GM10266 (cell line): ENCODE results near the gene F11R.

Source experiments
- DNase-seq: peaks from one replicate; pipeline ENCODE4 v3.0.0; 2012; ENCODE audit errors: extremely low spot score
- TF ChIP-seq, protein P1 (sequence below): IDR thresholded peaks from 2 replicates; pipeline ENCODE4 v1.5.1; 2012; ENCODE audit warnings: mild to moderate bottlenecking, low read depth; ENCODE audit not compliant: control insufficient read depth, insufficient read depth; ENCODE audit errors: missing control alignments

Gene F11R

DNA sequence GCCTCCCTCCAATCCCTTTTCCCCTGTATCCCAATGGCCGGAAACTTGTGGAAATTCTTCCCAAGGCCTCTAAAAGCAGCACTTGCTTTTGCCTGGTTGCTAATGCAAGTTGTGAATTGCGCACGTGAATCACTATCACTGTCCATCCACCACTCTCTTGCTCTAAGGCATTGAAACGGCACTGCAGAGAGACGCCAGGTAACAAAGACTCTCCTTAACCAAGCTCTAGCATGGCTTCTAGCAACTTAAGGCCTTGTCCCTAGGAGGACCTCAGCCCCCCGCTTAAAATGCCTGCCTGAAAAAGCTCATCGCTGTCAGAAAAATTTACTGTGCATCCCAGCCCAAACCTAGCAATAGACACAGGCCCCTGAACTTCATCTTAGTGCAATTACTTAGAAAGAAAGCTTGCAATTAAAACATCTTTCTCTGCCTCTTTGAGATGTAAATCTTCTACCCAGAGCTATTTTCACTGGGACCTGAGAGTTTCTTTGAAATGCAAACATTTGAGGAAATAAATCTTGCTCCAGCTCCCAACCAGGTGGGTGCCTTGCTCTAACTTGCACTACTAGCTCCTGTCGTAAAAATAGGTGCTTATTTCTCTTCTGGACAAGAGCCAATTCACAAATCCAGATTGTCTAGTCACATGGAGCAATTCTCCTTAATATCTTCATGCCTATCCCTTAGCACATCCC lies 33.4 kb downstream of the F11R start:
- no peak for DNase-seq
- TF ChIP-seq, protein P1, sequence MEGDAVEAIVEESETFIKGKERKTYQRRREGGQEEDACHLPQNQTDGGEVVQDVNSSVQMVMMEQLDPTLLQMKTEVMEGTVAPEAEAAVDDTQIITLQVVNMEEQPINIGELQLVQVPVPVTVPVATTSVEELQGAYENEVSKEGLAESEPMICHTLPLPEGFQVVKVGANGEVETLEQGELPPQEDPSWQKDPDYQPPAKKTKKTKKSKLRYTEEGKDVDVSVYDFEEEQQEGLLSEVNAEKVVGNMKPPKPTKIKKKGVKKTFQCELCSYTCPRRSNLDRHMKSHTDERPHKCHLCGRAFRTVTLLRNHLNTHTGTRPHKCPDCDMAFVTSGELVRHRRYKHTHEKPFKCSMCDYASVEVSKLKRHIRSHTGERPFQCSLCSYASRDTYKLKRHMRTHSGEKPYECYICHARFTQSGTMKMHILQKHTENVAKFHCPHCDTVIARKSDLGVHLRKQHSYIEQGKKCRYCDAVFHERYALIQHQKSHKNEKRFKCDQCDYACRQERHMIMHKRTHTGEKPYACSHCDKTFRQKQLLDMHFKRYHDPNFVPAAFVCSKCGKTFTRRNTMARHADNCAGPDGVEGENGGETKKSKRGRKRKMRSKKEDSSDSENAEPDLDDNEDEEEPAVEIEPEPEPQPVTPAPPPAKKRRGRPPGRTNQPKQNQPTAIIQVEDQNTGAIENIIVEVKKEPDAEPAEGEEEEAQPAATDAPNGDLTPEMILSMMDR: no peak

DNA sequence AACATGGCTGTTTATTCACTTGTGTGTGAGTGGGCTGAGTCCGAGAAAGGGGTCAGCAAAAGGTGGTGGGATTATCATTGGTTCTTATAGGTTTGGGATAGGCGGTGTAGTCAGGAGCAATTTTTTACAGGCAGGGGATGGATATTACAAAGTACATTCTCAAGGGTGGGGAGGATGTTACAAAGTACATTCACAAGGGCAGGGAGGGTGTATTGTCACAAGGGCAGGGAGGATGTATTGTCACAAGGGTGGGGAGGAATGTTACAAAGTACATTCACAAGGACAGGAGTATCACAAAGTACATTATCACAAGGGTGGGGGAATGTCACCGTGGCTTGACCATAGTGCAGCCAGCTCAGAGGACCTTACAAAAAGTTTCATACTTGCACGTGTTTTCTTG lies 35.2 kb downstream of the F11R start:
- no peak for DNase-seq
- TF ChIP-seq, protein P1: no peak

DNA sequence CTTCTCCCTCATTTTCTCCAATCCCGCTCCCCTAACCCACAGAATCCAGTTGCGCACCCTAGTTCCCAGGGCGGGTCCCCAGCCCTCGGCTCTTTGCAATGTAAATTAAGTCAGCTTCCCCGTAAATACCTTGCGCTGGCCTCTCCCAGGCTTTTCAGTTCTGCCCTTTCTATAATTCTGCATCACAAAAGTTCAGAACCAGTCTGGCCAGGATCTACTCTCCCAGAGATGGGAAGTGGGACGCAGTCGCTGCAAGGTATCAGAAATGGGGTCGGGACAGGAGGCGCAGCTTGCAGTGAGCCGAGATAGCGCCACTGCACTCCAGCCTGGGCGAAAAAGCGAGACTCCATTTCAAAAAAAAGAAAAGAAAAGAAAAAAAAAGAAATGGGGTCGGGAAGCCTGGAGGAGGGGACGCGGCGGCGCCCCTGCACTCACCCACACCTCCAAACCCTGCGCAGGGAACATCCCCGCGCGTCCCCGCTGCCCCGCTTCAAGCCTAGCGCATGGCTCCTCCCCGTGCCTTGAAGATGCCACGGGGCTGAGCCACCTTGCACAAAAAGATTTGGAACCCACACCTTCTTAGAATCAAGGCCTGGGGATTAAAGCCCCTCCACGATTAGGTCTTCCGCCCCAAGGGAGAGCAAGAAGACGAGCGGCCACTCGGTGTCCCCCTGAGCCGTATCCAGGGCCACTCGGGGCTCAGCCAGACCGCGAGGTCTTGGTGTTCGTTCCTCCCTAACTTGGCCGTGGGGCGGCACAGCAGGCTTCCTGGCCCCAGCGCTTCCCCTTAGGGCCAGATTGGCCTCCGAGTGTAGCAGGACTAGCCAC lies 39.2 kb downstream of the F11R start:
- DNase-seq: no peak
- TF ChIP-seq, protein P1: no peak

DNA sequence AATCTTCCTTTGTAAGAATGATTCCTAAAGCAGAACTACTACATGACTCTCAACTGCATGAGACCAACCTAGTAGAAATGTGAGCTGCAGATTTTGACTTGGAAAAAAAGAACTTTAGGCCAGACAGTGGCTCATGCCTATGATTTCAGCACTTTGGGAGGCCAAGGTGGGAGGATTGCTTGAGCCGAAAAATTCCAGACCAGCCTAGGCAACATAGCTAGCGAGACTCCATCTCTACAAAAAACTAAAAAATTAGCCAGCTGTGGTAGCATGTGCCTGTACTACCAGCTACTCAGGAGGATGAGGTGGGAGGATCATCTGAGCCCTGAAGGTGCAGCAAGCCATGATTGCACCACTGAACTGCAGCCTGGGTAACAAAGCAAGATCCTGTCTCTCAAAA lies 41.7 kb downstream of the F11R start:
- DNase-seq: no peak
- TF ChIP-seq, protein P1: no peak

DNA sequence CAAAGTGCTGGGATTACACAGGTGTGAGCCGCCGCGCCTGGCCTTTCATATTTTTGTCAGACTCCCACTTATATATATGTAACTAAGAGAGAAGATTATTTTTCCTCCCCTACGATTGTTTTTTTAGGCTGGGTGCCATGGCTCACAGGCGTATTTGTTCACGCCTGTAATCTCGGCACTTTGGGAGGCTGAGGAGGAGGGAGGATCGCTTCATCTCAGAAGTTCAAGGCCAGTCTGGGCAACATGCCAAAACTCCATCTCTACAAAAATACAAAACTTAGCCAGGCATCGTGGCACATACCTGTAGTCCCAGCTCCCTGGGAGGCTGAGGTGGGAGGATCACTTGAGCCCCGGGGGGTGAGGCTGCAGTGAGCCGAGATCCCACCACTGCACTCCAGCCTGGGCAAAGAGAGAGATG lies 42.4 kb downstream of the F11R start:
- TF ChIP-seq, protein P1: no peak
- no peak for DNase-seq

DNA sequence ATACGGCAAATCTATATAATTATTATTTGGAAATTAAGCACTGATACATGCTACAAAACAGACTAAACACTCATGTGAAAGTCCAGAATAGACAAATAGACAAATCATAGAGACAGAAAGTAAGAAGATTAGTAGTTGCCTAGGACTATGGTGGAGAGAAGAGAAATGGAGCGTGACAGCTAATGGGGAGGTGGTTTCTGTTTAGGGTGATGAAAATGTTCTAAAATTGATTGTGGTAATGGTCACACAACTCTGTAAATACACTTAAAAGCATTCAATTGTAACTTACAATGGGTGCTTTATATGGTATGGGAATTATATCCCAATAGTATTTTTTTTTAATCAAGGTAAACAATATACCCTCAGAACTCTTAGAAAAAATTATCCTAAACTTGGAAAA lies 45.9 kb downstream of the F11R start:
- peak; percentile 54 for DNase-seq

More for the DNA sequence above, 45.9 kb downstream of the F11R start:
- TF ChIP-seq, protein P1: no peak
